ENCODE results near the gene GJA5.

GJA5 gene

DNA sequence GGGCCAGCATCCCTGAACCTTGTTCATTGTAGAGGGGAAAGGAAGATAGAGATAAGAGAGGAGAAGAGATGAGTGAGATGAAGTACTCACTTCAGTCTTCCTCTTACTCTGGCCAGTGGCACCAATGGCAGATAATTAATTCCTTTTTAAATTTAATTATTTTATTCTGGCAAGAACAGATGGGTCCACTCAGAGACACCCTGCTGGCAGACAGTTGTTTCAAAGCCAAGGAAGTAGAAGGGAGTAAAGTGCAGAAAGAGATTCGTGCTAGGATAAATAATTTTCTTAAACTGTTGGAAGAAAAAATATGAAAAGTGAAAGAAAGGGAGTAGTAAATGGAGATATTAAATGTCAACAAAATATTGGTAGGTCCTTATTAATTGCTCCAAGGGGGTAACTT, 7.7 kb upstream of the GJA5 start:
- FAIRE-seq: no peak
- no peak for DNase-seq (ENCODE audit: insufficient read length, low spot score)

DNA sequence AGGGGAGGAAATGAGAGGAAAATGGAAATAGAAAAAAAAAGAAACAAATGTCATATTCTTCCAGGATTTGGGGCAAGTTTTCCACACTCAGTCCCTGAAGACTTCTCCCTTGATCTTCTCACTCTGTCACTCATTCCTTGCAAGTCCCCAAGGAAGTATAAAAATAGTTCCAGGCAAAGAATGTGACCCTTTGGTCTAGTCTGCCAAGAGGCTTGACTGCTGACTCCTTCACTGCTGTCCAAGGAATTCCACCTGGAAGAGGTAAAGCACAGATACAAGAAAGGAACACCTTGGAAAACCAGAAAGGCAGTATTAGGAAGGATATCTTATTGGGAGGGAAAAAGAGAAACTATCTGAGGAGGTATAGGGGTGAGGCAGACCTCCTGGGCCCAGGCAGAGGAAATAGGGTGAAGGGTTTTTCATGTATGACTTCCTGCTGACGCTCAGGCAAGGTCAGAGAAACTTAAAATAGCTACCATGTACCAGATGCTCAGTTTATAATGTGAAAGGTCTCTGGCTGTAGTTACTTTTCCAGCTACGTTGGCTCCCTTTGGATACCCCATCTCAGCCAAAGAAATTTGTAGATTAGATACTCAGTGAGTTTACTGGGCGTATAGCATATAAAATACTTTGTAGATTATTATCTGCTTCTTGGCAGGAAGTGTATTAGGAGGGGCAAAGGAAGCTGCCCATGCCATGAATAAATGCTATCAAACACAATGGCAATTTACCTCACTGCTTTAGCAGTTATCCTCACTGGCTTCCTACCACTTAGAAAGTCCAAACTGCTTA, 2.0 kb upstream of the GJA5 start:
- FAIRE-seq: no peak

DNA sequence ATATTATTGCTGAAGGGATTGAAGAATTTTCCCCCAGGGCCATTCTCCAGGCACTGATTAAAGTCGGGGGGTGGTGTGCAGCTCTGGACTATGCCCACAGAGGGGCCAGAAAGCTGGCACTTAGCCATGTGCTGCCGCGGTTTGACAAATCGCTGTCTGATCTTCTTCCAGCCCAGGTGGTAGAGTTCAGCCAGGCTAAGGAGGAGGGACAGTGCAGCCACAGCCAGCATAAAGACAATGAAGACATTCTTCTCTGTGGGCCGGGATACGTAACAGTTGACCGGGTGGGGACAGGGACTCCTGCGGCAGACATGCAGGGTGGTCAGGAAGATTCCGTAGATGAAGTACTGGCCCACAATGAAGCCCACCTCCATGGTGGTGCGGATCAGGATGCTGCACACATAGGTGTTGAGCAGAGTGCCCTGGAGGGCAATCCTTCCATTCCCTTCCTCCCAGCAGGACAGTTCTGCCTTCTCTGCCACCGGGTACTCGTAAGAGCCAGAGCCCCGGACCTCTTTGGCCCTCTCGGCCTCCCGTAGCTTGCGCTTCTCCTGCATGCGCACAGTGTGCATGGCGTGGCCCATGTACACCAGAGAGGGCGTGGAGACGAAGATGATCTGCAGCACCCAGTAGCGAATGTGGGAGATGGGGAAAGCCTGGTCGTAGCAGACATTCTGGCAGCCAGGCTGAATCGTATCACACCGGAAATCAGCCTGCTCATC, 1.9 kb downstream of the GJA5 start:
- FAIRE-seq (no peak), DNase-seq (ENCODE audit: insufficient read length, low spot score) (no peak)

More for the DNA sequence above, 2.0 kb upstream of the GJA5 start:
- no peak for DNase-seq (ENCODE audit: insufficient read length, low spot score)

DNA sequence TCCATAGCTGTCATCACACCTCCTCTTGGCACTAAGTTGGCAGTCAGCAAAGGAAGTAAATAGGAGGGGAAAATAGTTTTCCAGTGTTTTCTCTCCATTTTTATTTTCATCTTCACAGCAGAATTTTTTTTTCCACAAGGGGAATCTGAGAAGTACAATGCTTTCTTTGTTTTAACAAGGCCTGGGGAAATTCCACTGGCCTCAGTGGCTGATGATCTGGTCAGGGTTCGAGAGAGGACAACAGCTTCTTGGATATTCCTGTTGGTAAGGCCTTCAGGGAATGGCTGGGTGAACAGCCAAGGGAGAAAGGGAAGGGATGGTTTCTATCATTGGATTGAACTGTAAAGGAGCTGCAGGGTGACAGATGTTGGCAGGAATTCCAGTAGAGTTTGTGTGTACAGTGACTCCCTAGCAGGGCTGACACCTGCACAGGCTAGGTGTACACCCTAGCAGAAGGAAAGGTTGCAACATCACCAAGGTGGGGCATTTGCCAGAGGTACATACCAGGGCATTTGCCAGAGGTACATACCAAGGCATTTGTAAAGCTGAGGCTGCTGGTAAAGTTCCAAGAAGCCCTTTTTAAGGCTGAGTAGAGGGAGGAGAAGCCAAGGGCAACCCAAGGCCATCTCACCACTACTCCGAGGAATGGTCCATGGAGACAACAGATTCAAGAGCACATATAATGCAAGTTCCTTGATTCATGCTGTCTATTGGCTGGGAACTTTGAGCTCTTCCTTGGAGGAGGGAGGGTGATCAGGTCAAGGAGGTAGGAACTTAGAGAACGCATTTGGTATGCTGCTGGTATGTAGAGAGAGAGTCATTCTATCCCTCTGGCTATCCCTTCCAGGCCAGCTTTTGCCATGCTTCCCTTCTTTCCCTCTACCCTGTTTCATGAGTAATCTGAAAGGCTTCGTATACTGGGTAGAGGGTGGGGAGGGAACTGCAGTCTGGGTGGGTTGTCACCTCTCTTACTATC, 3.1 kb downstream of the GJA5 start:
- no peak for DNase-seq (ENCODE audit: insufficient read length, low spot score)
- FAIRE-seq: no peak

DNA sequence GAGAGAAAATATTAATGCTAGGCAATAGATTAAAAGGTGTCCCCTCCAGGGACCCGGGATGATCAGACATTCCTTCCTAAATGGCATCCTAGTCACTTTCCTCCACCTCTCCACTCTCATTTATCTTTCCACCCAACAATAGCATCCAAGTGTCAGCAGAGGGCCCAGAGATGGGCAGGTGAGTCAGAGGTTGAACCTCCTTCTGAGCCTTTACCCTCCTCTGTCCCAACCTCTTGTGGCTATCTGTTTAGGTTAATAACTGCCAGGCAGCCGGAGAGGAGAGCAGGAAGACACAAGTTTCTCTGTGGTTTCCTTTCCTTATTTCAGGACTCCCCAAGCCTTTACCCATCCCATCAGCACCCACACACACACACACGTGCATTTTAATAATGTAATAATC, 4.1 kb downstream of the GJA5 start:
- DNase-seq (ENCODE audit: insufficient read length, low spot score) (no peak), FAIRE-seq (no peak)

DNA sequence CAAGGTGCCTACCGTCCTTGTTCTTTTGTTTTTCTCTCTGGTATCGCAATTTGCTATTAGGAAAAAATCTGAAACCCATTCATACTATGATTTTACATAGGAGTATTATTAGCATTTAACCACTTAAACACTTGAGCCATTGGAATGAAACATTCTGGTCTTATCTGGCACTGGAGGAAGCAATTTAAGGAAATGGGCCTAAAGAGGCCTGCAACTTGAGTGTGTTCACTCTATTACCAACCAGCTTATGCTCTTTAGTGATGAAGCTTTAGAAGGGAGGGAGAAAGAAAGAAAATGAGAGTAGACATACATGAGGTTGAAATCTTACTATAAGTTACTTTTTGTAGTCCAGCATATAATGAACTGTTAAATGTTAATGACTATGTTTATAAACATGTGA, 5.7 kb downstream of the GJA5 start:
- FAIRE-seq (no peak), DNase-seq (ENCODE audit: insufficient read length, low spot score) (no peak)

DNA sequence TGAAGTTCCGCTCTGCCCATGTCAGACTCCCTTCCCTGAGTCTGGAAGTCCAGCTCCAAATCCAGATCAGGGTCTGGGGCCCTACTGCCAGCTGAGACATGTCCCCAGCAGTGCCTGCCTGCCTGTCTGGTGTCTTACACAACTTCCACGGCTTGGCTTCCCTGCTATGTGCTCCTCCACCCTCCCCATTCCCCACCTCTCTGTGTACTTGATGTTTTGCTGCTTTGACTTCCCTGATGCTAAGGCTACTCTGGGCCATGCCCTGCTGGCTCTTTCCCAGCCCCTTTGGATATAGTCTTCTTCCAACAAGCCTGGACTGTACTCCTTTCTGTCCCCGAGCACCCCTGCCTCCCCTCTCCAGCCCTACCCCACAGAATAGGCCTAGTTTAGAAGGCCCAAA, 7.3 kb downstream of the GJA5 start:
- FAIRE-seq: no peak
- DNase-seq (ENCODE audit: insufficient read length, low spot score): no peak

DNA sequence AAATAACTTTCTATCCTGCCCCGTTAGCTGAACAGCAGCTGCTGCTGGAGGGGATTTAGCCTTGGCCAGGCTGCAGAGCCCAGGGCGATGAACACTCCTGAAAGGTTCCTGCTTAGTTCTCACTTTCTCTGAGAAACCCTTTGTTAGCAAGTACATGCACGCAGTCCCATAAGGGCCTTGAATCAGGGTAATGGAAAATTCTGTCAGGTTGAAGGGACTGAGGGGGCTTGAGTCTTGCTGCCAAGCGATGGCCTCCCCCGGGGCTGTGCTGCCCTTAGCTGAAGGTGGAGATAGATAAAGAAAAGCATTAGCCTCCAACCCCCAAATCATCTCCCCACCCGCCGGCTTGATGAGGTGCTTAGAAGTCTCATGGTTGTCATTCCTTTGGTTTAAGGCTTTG, 7.9 kb downstream of the GJA5 start:
- FAIRE-seq (no peak), DNase-seq (ENCODE audit: insufficient read length, low spot score) (no peak)

DNA sequence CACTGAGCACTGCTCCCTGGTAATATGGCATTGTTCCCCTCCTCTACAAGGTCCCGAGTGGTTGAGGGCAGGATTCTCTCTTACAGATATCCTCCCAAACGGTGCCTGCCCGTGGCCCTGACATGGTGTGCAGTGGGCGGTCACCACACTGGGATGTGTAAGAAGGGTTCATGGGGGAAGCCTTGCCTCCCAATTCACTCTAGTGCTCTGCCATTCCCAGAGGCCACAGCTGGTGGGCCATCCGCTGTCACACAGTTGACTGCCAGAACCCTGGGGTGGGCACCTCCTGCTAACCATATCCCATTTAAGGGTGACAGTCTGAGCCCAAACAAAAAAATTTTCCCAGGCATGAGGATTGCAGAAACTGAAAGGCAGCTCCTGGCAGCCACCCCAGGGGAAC, 9.1 kb downstream of the GJA5 start:
- no peak for DNase-seq (ENCODE audit: insufficient read length, low spot score)
- FAIRE-seq: no peak

DNA sequence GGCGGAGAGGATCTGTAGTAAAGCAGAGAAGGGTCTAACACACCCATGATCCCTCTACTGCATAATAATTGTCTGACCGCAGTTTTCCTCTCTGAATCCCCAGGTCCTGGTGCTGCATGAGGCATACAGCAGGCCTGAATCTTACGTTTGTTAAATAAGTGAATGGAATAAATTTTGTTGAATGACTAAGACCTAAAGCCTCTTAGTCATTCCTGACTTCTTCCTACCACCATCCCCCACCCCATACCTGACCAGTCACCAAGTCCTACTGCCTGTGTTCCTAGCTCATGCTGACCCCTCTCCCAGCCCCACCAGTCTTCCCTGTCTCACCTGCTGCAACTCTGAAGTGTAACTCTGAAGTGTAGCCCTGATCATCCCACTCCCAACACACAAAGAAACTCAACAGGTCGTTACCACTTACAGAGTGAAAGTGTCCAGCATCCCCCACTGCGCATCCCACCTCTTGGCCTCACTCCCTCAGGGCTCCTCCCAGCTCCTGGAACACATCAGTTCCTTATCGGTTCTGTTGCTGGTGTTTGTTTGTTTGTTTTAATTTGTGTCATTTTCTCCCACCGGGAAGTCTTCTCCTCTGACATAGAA, 9.7 kb downstream of the GJA5 start:
- no peak for DNase-seq (ENCODE audit: insufficient read length, low spot score)
- FAIRE-seq: no peak

DNA sequence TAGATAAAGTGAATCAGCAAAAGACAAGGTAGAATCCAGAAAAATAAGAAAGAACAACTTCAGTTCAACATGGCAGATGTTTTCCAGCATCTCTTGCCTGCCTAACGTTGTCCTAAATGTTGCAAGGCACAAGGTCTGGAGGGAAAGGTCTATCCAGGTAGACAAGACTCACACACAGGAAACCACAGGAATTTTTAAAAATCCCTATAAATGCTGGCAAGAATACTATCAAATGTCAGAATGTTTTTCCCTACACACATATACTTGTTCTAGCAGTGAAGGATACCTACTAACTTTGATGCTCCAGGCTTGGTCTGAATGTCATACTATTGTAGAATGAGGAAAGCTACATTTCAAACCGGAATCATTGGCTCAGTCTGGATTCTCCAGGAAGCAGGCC, 10.6 kb downstream of the GJA5 start:
- FAIRE-seq (no peak), DNase-seq (ENCODE audit: insufficient read length, low spot score) (no peak)

DNA sequence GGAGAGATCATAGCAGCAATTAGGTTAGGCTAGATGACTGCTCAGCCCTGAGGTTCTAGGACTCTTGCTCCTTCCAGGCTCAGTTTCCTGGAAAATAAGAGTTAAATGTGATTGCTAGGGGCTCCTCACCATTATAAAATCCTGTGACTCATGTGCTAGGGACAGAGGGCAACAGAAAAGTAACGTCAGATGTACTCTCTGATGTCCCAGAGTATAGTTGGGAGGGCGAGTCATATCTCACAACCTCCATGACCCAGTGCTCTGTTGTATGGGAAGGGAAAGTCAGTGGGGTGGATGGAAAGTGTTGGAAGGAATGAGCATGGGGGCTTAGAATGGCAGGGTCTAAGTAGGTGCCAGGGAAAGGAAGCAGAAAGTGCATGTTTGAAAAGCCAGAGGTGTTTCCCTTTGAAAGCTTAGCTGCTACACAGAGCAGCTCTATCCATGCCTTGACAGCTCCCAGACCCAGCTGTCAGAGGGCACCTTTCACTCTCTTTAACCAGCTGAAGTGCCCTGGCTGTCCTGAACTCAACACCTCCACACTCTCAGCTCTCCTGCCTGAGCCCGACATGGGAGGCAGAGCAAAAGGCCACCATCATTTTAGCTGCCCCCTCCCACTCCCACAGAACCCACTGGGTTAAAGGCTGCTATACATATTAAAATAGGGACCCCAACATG, 11.6 kb downstream of the GJA5 start:
- DNase-seq (ENCODE audit: insufficient read length, low spot score) (no peak), FAIRE-seq (no peak)

DNA sequence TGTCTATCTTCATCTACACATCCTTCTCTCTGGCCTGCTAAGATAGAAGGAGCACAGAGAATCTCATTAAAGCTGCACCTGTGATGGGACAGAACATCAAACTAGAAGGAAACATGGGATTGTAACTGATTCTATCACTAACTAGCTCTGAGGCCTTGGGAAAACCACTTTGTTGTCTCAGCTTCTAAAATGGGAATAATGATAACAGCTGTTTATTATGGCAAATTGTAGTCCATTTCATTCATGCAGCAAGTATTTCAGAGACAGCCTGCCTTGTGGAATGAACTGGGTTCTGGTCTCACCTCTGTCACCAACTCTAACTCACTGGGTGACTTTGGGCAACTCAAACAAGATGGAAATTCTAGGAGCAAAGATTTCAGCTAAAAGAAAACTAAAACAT, 12.4 kb downstream of the GJA5 start:
- no peak for DNase-seq (ENCODE audit: insufficient read length, low spot score)
- FAIRE-seq: no peak

DNA sequence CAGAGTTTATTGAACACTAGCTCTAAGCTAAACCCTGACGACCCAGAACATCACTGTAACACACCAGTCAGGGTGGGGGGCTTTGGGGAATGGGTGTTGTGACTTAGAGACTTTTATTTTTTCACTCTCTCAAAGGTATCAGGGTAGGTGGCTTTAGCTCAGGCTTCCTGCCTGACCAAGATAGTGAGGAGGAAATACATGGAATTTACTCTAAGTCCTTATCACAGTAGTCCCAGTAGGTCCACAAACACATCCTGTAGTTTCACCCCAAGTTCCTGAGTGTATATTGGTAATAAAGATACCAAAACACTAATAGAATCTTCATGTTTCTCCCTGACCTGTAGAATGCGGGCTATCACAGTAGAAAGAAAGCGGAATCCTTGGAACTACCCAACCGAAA, 15.1 kb downstream of the GJA5 start:
- DNase-seq (ENCODE audit: insufficient read length, low spot score): no peak
- no peak for FAIRE-seq

DNA sequence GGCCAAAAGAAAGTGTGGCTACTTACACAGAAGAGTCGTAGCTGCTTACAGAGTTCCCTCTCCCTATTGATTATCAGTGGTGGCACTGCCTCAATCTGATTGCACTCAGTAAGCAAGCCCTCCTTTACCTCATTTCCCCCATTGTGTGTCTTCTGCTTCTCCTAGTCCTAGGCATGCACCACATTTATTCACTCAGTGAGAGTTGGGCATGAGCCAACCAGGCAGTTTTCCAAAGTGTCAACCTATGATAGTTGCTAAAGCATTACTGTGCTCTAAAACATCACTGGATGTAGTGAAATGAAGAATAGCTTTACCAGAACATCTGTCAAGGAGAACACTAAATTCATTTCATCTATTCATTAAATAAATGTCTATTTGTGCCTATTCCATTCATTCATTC, 19.3 kb downstream of the GJA5 start:
- DNase-seq (ENCODE audit: insufficient read length, low spot score) (no peak), FAIRE-seq (no peak)

DNA sequence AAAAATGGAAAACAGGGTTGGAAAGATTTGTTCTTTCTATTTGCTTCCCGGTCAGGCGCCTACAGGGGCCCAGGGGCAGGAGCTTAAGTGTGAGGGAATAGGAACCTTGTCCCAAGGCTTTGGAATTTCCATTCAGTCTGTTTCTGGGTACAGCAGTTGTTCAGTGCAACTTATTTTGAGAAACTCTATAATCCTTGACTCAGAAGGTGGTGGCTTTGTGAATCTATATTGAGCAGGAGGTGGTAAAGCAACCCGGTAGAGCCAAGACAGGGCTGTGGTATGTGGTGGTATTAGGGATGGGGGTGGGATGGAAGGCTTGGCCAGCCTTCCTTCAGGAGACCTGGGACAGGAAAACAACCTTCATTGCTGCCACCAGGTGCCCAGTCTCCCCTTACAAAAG, 20.0 kb downstream of the GJA5 start:
- DNase-seq (ENCODE audit: insufficient read length, low spot score) (no peak), FAIRE-seq (no peak)

DNA sequence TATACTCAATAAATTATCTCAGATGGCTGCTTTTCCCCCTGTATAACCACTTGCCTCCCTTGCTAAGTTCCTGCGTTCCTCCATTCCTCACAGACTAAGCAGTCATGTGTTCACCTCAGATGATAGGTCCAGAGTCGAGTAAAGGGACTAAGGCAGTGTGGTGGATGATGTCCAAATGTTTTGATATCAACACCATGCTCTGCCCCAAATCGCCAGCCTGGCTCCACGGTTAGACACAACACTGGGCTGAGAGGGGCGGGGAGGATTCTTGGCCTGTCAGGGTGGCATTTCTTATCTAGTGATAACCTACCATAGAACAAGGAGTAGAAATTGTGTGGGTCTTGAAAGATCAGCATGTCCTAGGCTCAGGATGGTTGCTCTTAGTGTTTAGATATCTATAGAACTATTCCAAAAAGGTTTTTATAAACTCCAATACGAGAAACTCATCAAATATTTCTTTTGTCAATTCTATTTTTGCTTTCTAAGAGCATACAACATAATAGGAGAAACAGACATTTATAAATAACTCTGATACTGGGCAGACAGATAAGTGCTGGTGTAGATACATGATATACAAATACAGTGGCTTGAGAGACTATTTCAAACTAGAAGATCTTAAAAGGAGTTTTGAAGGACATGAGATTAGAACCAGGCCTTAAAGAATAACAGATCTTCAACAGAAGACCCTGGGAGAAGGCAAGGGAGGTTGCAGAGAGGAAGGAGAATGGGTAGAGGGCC, 21.5 kb downstream of the GJA5 start:
- no peak for FAIRE-seq
- DNase-seq (ENCODE audit: insufficient read length, low spot score): no peak

DNA sequence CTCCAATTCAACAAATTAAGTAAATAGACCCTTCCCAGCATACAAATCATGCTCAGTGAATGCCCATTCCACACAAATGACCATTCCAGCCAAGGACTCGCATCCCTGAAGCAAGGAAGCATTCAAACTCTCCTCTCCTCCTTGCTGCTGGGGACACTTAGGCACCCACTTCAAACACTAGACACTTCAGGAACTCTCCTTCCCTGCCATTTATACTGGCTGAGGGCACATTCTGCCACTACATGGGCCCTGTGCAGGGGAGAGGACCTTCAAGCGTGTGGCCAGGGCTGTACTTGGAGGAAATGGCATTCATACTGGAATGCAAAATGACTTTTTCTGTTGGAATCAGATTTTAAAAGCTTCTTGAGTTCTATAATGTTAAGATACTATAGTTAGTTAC, 22.3 kb downstream of the GJA5 start:
- DNase-seq (ENCODE audit: insufficient read length, low spot score) (no peak), FAIRE-seq (no peak)

DNA sequence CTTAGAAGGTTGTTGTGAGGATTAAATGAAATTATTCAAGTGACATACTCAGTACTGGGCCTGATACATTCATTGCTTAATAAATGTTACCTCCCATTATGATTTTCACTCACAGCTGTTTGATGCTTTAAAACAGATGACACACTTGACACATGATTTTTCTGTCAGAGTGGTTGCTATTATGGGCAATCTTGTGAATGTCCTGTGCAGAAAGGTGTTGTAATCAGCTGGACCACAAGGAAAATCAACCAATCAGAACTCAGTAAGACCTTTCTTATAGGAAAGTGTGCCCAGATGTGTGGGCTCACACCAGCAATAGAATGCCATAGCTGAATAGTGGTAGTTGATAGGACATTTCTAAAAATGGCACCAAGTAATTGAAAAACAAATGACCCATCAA, 23.5 kb downstream of the GJA5 start:
- no peak for FAIRE-seq
- DNase-seq (ENCODE audit: insufficient read length, low spot score): no peak

DNA sequence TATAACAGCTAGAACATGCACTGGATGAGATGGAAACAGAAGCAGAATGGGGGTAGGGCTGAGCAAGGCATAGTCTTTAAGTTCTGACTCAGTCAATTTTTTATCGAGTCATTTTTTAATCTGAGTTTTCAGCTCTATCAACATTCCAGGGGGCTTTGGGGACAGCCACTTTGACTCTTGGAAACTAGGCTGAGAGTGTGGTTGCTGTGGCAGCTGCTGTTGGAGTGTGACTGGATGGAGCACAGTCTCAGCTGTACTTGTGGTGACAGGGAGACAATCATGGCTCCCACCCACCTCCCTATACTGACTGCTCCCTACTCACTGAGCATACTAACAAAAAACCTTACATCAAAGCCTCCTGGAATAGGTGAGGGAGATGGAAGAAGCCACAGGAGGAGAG, 25.0 kb downstream of the GJA5 start:
- DNase-seq (ENCODE audit: insufficient read length, low spot score) (no peak), FAIRE-seq (no peak)

Data from GM19239 (cell line).